ENCODE results near the gene C1S. TPM values are rescaled to one million over a fixed set of nuclear protein-coding genes. Genes with fewer than 3 reads are reported as not detected.

C1S gene
- total RNA-seq, 1 donor from 2014 or later, result 5.8 TPM

- Mint-ChIP-seq H3K36me3 (ENCODE audit: low read depth, unreplicated experiment) (peaks cover 21% of the 10 kb centered on the region), H3K4me1 (ENCODE audit: unreplicated experiment) (no peaks in the 10 kb centered on the region), H3K9me3 (ENCODE audit: unreplicated experiment) (no peaks in the 10 kb centered on the region), H3K4me3 (ENCODE audit: unreplicated experiment) (no peak overlapping the region), H3K27me3 (ENCODE audit: unreplicated experiment) (peaks cover 6% of the 10 kb centered on the region), H3K27ac (ENCODE audit: unreplicated experiment) (no peak overlapping the region)
- no peak for DNase-seq (ENCODE audit: low spot score)
- TF ChIP-seq CTCF (IDR thresholded peaks at IDR 0.05; ENCODE audit: unreplicated experiment), result no peak
Measured at GRCh38 chr12:7116916-7117315, 56.4 kb downstream of the C1S start.

DNA sequence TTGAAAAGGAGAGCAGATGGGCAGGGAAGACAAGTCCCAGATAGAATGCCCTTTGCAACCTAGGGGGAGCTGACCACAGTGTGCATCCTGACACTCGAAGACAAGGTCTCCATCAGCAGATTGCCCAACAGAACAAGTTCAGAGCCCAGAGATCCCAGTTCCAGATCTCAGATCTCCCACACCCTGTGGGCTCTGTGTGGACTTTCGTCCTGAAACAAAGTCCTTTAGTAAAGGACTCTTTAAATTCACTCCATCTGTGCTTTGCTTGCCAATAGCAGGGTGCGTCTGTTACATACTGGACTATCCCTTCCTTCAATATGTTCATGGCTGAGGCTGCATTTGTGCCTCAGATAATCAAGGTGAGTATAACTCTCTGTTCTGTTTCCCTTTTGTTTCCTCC, 57.2 kb downstream of the C1S start:
- TF ChIP-seq CTCF (IDR thresholded peaks at IDR 0.05; ENCODE audit: unreplicated experiment), result no peak
- DNase-seq (ENCODE audit: low spot score), result no peak
- Mint-ChIP-seq H3K4me1 (ENCODE audit: unreplicated experiment) (no peaks in the 10 kb centered on the region), H3K36me3 (ENCODE audit: low read depth, unreplicated experiment) (peaks cover 23% of the 10 kb centered on the region), H3K27me3 (ENCODE audit: unreplicated experiment) (peaks cover 6% of the 10 kb centered on the region), H3K27ac (ENCODE audit: unreplicated experiment) (no peak overlapping the region), H3K9me3 (ENCODE audit: unreplicated experiment) (no peaks in the 10 kb centered on the region), H3K4me3 (ENCODE audit: unreplicated experiment) (no peak overlapping the region)

DNA sequence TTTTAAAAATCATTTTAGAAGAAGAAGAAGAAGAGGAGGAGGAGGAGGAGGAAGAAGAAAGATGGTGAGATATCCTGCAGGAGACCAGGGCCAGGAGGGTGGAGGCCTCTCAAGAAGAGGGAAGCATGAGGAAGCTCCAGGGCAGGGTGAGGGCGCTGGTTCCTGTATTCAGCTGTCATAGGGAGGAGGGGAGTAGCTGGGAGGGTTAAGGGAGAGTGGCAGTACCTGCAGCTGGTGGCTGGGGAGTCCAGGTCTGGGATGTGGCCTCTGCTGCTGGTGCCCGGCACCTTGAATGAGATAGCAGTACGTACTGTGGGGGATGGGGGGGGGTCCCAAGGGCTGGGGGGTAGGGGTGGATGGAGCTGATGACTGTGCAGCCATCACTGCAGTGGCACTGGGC, 58.4 kb downstream of the C1S start:
- Mint-ChIP-seq H3K4me1 (ENCODE audit: unreplicated experiment) (peaks cover 6% of the 10 kb centered on the region), H3K27me3 (ENCODE audit: unreplicated experiment) (peaks cover 8% of the 10 kb centered on the region), H3K4me3 (ENCODE audit: unreplicated experiment) (no peak overlapping the region), H3K9me3 (ENCODE audit: unreplicated experiment) (no peaks in the 10 kb centered on the region), H3K36me3 (ENCODE audit: low read depth, unreplicated experiment) (peaks cover 23% of the 10 kb centered on the region), H3K27ac (ENCODE audit: unreplicated experiment) (no peak overlapping the region)
- DNase-seq (ENCODE audit: low spot score), result no peak
- TF ChIP-seq CTCF (IDR thresholded peaks at IDR 0.05; ENCODE audit: unreplicated experiment), result no peak

GRCh38 chr12:7120166-7120565, 59.6 kb downstream of the C1S start:
- Mint-ChIP-seq H3K27me3 (ENCODE audit: unreplicated experiment) (peaks cover 8% of the 10 kb centered on the region), H3K4me3 (ENCODE audit: unreplicated experiment) (no peak overlapping the region), H3K36me3 (ENCODE audit: low read depth, unreplicated experiment) (peaks cover 15% of the 10 kb centered on the region), H3K9me3 (ENCODE audit: unreplicated experiment) (no peaks in the 10 kb centered on the region), H3K27ac (ENCODE audit: unreplicated experiment) (no peak overlapping the region), H3K4me1 (ENCODE audit: unreplicated experiment) (peaks cover 9% of the 10 kb centered on the region)
- no peak for TF ChIP-seq CTCF (IDR thresholded peaks at IDR 0.05; ENCODE audit: unreplicated experiment)
- DNase-seq (ENCODE audit: low spot score), result no peak

Other genes starting within 250 kb of the C1S start
- 52.7 TPM for gene GPR162, start 238.9 kb upstream of the C1S start, total RNA-seq (ENCODE audit: unreplicated experiment)
- gene P3H3, start 232.3 kb upstream of the C1S start, total RNA-seq (ENCODE audit: unreplicated experiment), result 48.8 TPM
- 9.0 TPM for gene GNB3, start 219.8 kb upstream of the C1S start, total RNA-seq (ENCODE audit: unreplicated experiment)
- 6.2 TPM for gene CDCA3, start 209.4 kb upstream of the C1S start, total RNA-seq (ENCODE audit: unreplicated experiment)
- 119 TPM for gene USP5, start 208.6 kb upstream of the C1S start, total RNA-seq (ENCODE audit: unreplicated experiment)
- gene TPI1, start 193.2 kb upstream of the C1S start, total RNA-seq (ENCODE audit: unreplicated experiment), result 356 TPM
- gene SPSB2, start 187.4 kb upstream of the C1S start, total RNA-seq (ENCODE audit: unreplicated experiment), result 6.7 TPM
- 5.7 TPM for gene LRRC23, start 155.9 kb upstream of the C1S start, total RNA-seq (ENCODE audit: unreplicated experiment)
- 5.3 TPM for gene ENO2, start 146.1 kb upstream of the C1S start, total RNA-seq (ENCODE audit: unreplicated experiment)
- 144 TPM for gene ATN1, start 132.8 kb upstream of the C1S start, total RNA-seq (ENCODE audit: unreplicated experiment)
- gene RNU7-1, start 116.9 kb upstream of the C1S start, total RNA-seq (ENCODE audit: unreplicated experiment), result not detected
- 225 TPM for gene C12orf57, start 116.7 kb upstream of the C1S start, total RNA-seq (ENCODE audit: unreplicated experiment)
- 22.1 TPM for gene PTPN6, start 109.4 kb upstream of the C1S start, total RNA-seq (ENCODE audit: unreplicated experiment)
- gene PHB2, start 90.1 kb upstream of the C1S start, total RNA-seq (ENCODE audit: unreplicated experiment), result 288 TPM
- 37.3 TPM for gene EMG1, start 89.8 kb upstream of the C1S start, total RNA-seq (ENCODE audit: unreplicated experiment)
- gene LPCAT3, start 42.2 kb upstream of the C1S start, total RNA-seq (ENCODE audit: unreplicated experiment), result 40.2 TPM
- gene C1R, start 31.7 kb downstream of the C1S start, total RNA-seq (ENCODE audit: unreplicated experiment), result 1.4 TPM
- gene C1RL, start 48.5 kb downstream of the C1S start, total RNA-seq (ENCODE audit: unreplicated experiment), result 62.3 TPM
- gene RBP5, start 68.2 kb downstream of the C1S start, total RNA-seq (ENCODE audit: unreplicated experiment), result 1.0 TPM
- 134 TPM for gene CLSTN3, start 69.7 kb downstream of the C1S start, total RNA-seq (ENCODE audit: unreplicated experiment)
- gene PEX5, start 129.0 kb downstream of the C1S start, total RNA-seq (ENCODE audit: unreplicated experiment), result 22.2 TPM
- gene ACSM4, start 243.4 kb downstream of the C1S start, total RNA-seq (ENCODE audit: unreplicated experiment), result not detected

Measured in endothelial cell (in vitro differentiated cells).